ENCODE measurements around the gene ZNHIT3.

DNA sequence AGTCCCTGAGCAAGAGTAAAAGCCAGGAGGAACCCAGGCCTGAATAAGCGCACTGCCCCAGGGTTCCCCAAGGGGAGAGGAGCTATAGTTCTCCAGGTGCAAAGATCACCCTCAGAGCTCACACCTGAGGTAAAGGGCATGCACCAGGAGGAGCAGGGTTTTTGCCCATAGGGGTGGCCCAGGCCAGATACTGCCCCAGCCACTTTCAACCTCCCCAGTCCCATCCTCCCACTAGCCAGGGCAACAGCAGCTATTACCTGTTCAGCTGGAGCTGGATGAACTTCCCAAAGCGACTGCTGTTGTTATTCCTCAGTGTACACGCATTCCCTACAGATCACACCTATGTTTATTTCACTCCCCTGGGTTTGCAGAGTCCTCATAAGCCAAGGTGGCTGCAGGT is 28.4 kb downstream of the ZNHIT3 start:
- TF ChIP-seq, protein P1, sequence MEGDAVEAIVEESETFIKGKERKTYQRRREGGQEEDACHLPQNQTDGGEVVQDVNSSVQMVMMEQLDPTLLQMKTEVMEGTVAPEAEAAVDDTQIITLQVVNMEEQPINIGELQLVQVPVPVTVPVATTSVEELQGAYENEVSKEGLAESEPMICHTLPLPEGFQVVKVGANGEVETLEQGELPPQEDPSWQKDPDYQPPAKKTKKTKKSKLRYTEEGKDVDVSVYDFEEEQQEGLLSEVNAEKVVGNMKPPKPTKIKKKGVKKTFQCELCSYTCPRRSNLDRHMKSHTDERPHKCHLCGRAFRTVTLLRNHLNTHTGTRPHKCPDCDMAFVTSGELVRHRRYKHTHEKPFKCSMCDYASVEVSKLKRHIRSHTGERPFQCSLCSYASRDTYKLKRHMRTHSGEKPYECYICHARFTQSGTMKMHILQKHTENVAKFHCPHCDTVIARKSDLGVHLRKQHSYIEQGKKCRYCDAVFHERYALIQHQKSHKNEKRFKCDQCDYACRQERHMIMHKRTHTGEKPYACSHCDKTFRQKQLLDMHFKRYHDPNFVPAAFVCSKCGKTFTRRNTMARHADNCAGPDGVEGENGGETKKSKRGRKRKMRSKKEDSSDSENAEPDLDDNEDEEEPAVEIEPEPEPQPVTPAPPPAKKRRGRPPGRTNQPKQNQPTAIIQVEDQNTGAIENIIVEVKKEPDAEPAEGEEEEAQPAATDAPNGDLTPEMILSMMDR (conservative IDR thresholded peaks at IDR 0.05 in 1 of 2, IDR thresholded peaks at IDR 0.05 in 1 of 2; ENCODE audit: low read depth in 1 of 2, low read length in 2 of 2): no peak
- TF ChIP-seq EZH2 (IDR thresholded peaks at IDR 0.05; ENCODE audit: low read length, missing control alignments): no peak

Measured in fibroblast of lung (primary cell).